ENCODE data around the gene PLCB1. TPM values are rescaled to one million over a fixed set of nuclear protein-coding genes. Genes with fewer than 3 reads are reported as not detected.
"Not testable (repeated sequence)": the region's sequence is repeated elsewhere in the genome, so short reads cannot be mapped to it uniquely, and the experiment has no call there.

The PLCB1 gene
- polyA plus RNA-seq, 1 experiment: 13.5 TPM

- no peak for DNase-seq (ENCODE audit: low read depth)
- TF ChIP-seq CTCF (IDR thresholded peaks at IDR 0.05; ENCODE audit: insufficient read depth, low read depth, low read length): no peak
- Histone ChIP-seq H3K4me3 (ENCODE audit: low read depth, low read length) (no peak overlapping the region), H3K36me3 (ENCODE audit: control insufficient read depth, insufficient read depth, low read length) (no peaks in the 10 kb centered on the region), H3K27me3 (ENCODE audit: control insufficient read depth, insufficient read depth, low read length) (no peaks in the 10 kb centered on the region)
- CTCF ChIA-PET: interaction anchor here (0.6 to 1.4 kb wide), 3 partner anchors 9 to 1502 kb away, joined by 3 to 5 read pairs (median 4); no protein-coding TSS in a partner anchor
- POLR2A ChIA-PET: no interaction called here
Measured at GRCh38 chr20:8457978-8458377, 325.9 kb downstream of the PLCB1 start.

GRCh38 chr20:8461186-8461585 is 329.1 kb downstream of the PLCB1 start:
- ChIA-PET POLR2A (no interaction called here), CTCF (interaction anchor here (0.5 to 1.7 kb wide), 4 partner anchors 9 to 339 kb away, joined by 3 to 4 read pairs (median 4); no protein-coding TSS in a partner anchor)
- Histone ChIP-seq H3K27me3 (ENCODE audit: control insufficient read depth, insufficient read depth, low read length) (no peaks in the 10 kb centered on the region), H3K36me3 (ENCODE audit: control insufficient read depth, insufficient read depth, low read length) (no peaks in the 10 kb centered on the region), H3K4me3 (ENCODE audit: low read depth, low read length) (no peak overlapping the region)
- no peak for TF ChIP-seq CTCF (IDR thresholded peaks at IDR 0.05; ENCODE audit: insufficient read depth, low read depth, low read length)
- DNase-seq (ENCODE audit: low read depth): no peak

GRCh38 chr20:8464368-8464767 is 332.3 kb downstream of the PLCB1 start:
- POLR2A ChIA-PET: no interaction called here

DNA sequence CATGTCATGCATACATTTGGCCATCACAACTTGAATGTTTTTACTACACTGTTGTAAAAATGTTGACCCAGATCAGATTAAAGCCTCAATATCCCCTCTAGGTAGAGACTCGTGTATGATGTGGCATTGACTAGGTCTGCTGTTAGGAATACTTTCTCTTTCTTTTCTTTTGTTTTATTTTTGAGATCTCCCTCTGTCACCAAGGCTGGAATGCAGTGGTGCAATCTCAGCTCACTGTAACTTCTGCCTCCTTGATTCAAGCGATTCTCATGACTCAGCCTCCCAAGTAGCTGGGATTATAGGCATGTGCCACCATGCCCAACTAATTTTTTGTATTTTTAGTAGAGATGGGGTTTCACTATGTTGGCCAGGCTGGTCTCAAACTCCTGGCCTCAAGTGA is 334.7 kb downstream of the PLCB1 start:
- POLR2A ChIA-PET; H3K27me3 ChIP-seq (ENCODE audit: control insufficient read depth, insufficient read depth, low read length); H3K4me3 ChIP-seq (ENCODE audit: low read depth, low read length); H3K36me3 ChIP-seq (ENCODE audit: control insufficient read depth, insufficient read depth, low read length): not testable (repeated sequence)
- CTCF ChIA-PET: interaction anchor here (1.2 to 1.3 kb wide), 2 partner anchors 8 to 255 kb away, joined by 4 read pairs; no protein-coding TSS in a partner anchor
- peak; percentile 12 for DNase-seq (ENCODE audit: low read depth)

More at GRCh38 chr20:8464368-8464767, 332.3 kb downstream of the PLCB1 start:
- CTCF ChIA-PET: no interaction called here
- TF ChIP-seq CTCF (IDR thresholded peaks at IDR 0.05; ENCODE audit: insufficient read depth, low read depth, low read length): no peak
- no peak for DNase-seq (ENCODE audit: low read depth)
- no peaks in the 10 kb centered on the region for H3K36me3 ChIP-seq (ENCODE audit: control insufficient read depth, insufficient read depth, low read length)
- H3K4me3 ChIP-seq (ENCODE audit: low read depth, low read length): no peak overlapping the region
- no peaks in the 10 kb centered on the region for H3K27me3 ChIP-seq (ENCODE audit: control insufficient read depth, insufficient read depth, low read length)

- ChIA-PET CTCF (interaction anchor here (0.6 to 1.3 kb wide), 4 partner anchors 9 to 253 kb away, joined by 3 to 4 read pairs (median 4); no protein-coding TSS in a partner anchor), POLR2A (no interaction called here)
- TF ChIP-seq CTCF (IDR thresholded peaks at IDR 0.05; ENCODE audit: insufficient read depth, low read depth, low read length): no peak
Measured at GRCh38 chr20:8470156-8470555, 338.1 kb downstream of the PLCB1 start.

DNA sequence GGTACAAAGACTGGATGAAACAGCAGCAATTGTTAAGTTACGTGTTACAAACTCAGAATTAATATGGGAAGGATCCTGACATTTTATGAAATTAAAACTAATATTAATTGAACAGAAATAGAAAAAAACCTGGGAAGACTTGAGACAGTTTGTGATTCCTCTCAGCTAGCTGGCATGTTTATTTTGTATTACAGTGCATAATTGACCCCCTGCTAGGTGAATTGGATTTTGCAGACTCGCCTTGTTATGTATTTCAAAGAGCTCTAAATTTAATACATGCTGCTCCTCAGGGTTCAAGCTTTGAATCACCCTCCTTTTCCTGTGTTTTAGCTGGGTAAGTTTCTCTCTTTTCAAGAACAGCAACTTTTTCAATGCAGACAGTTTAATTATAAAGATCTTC is 339.4 kb downstream of the PLCB1 start:
- ChIA-PET POLR2A (no interaction called here), CTCF (no interaction called here)
- Histone ChIP-seq H3K4me3 (ENCODE audit: low read depth, low read length) (no peak overlapping the region), H3K36me3 (ENCODE audit: control insufficient read depth, insufficient read depth, low read length) (no peaks in the 10 kb centered on the region), H3K27me3 (ENCODE audit: control insufficient read depth, insufficient read depth, low read length) (no peaks in the 10 kb centered on the region)
- DNase-seq (ENCODE audit: low read depth): peak; percentile 23
- TF ChIP-seq CTCF (IDR thresholded peaks at IDR 0.05; ENCODE audit: insufficient read depth, low read depth, low read length): no peak

More at GRCh38 chr20:8470156-8470555, 338.1 kb downstream of the PLCB1 start:
- Histone ChIP-seq H3K4me3 (ENCODE audit: low read depth, low read length) (no peak overlapping the region), H3K27me3 (ENCODE audit: control insufficient read depth, insufficient read depth, low read length) (no peaks in the 10 kb centered on the region), H3K36me3 (ENCODE audit: control insufficient read depth, insufficient read depth, low read length) (no peaks in the 10 kb centered on the region)
- DNase-seq (ENCODE audit: low read depth): no peak

Data from BJ (cell line).